Effector memory CD4-positive, alpha-beta T cell (primary cell): ENCODE measurements around the gene MAP3K1.

Experiments
- DNase-seq, 3 donors: peaks; one replicate each; pipeline ENCODE4 v3.0.0-alpha.2; 2020
- H3K27ac ChIP-seq: 2 replicates; pipeline ENCODE4 v1.7.0; 2013; ENCODE audit warnings: mild to moderate bottlenecking, low read length, moderate library complexity; ENCODE audit not compliant: insufficient read depth, poor library complexity, severe bottlenecking
- H3K27me3 ChIP-seq: replicated peaks from 2 replicates; pipeline ENCODE4 v1.7.0; 2013; ENCODE audit warnings: mild to moderate bottlenecking, low read length; ENCODE audit not compliant: insufficient read depth, control insufficient read depth, poor library complexity, severe bottlenecking
- H3K36me3 ChIP-seq: 2 replicates; pipeline ENCODE4 v1.7.0; 2013; ENCODE audit warnings: mild to moderate bottlenecking, low read length, moderate library complexity; ENCODE audit not compliant: control insufficient read depth, insufficient read depth
- H3K4me1 ChIP-seq: 2 replicates; pipeline ENCODE4 v1.7.0; 2013; ENCODE audit warnings: low read length, mild to moderate bottlenecking; ENCODE audit not compliant: control insufficient read depth, insufficient read depth, poor library complexity, severe bottlenecking
- H3K4me3 ChIP-seq: 2 replicates; pipeline ENCODE4 v1.7.0; 2013; ENCODE audit warnings: low read length, low read depth, mild to moderate bottlenecking; ENCODE audit not compliant: insufficient read depth, poor library complexity, severe bottlenecking
- H3K9me3 ChIP-seq: 2 replicates; pipeline ENCODE4 v1.7.0; 2013; ENCODE audit warnings: mild to moderate bottlenecking, low read length, moderate library complexity; ENCODE audit not compliant: control insufficient read depth

Gene MAP3K1

GRCh38 chr5:56800186-56800585 is 15.2 kb upstream of the MAP3K1 start:
- H3K36me3 ChIP-seq: no peaks in the 10 kb centered on the region
- H3K27me3 ChIP-seq: no peaks in the 10 kb centered on the region
- no peaks in the 10 kb centered on the region for H3K9me3 ChIP-seq
- no peaks in the 10 kb centered on the region for H3K4me1 ChIP-seq
- H3K27ac ChIP-seq: no peak overlapping the region
- H3K4me3 ChIP-seq: no peak overlapping the region
- DNase-seq: no peak

DNA sequence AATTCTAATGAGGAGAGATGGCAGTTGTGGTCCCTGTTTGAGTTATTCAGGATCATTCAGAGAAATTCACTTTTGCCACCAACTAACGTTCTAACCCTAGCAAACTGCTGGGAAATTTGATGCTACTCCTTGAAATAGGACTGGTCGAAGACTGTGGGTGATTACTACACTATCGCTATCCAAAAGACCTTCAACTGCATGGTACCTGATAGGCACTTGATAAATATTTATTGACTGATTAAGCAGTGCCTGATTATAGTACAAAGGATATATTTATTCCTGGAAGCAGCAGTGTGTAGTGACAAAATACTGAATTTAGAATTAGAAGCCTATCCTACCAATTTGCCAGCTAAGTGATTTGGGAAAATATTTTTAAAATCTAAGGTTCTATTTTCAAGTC is 14.1 kb upstream of the MAP3K1 start:
- Histone ChIP-seq H3K4me1 (no peaks in the 10 kb centered on the region), H3K36me3 (no peaks in the 10 kb centered on the region), H3K9me3 (no peaks in the 10 kb centered on the region), H3K4me3 (no peak overlapping the region), H3K27me3 (no peaks in the 10 kb centered on the region), H3K27ac (no peak overlapping the region)
- no peak for DNase-seq

DNA sequence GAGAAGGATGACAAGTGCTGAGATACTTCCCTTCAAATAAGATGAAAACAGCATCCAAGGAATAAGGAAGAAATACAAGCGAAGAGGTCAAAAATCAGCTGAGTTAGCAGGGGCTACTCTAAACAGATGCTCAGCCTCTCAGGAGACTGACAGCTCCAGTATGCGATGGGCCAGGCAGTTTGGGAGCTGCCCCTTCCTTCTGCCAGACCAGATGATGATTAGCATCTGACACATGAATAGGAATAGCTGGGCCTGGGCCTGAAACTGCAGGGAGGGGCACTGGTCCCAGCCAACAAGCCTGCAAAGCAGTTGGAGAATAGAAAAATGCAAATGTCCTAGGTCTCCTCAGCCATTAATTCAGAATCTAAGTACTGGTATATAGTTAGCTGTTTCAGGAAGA is 13.1 kb upstream of the MAP3K1 start:
- Histone ChIP-seq H3K9me3 (no peaks in the 10 kb centered on the region), H3K27me3 (no peaks in the 10 kb centered on the region), H3K4me1 (no peaks in the 10 kb centered on the region), H3K27ac (no peak overlapping the region), H3K4me3 (no peak overlapping the region), H3K36me3 (no peaks in the 10 kb centered on the region)
- no peak for DNase-seq

DNA sequence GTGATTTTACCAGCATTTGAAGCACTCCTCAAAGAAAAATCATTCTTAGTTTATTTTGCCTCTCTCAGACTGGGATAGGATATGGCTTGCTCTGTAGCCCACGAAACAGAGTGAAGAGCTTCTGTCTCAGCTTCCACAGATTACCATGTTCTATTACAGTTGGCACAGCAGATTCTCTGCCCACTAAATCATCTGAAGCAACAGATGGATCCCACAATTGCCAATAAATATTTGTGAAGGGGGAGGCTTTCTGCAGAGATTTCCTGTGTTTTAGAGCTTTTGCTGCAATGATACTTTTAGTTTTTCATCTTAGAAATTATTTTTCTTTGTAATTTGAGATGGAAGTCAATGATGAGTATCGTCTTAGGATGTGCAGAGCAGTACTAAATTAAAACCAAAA is 12.3 kb upstream of the MAP3K1 start:
- no peaks in the 10 kb centered on the region for H3K9me3 ChIP-seq
- no peaks in the 10 kb centered on the region for H3K27me3 ChIP-seq
- H3K4me1 ChIP-seq: no peaks in the 10 kb centered on the region
- no peak overlapping the region for H3K4me3 ChIP-seq
- H3K36me3 ChIP-seq: no peaks in the 10 kb centered on the region
- no peak overlapping the region for H3K27ac ChIP-seq
- no peak for DNase-seq

- Histone ChIP-seq H3K4me3 (no peak overlapping the region), H3K27me3 (no peaks in the 10 kb centered on the region), H3K9me3 (no peaks in the 10 kb centered on the region), H3K4me1 (no peaks in the 10 kb centered on the region), H3K36me3 (no peaks in the 10 kb centered on the region), H3K27ac (no peak overlapping the region)
- DNase-seq: no peak
These were observed 11.5 kb upstream of the MAP3K1 start for GRCh38 chr5:56803894-56804293.

- no peak overlapping the region for H3K4me3 ChIP-seq
- DNase-seq: no peak
- no peak overlapping the region for H3K27ac ChIP-seq
- H3K36me3 ChIP-seq: no peaks in the 10 kb centered on the region
- no peaks in the 10 kb centered on the region for H3K9me3 ChIP-seq
- H3K27me3 ChIP-seq: no peaks in the 10 kb centered on the region
- H3K4me1 ChIP-seq: no peaks in the 10 kb centered on the region
These were observed 7.7 kb upstream of the MAP3K1 start for GRCh38 chr5:56807679-56808078.

GRCh38 chr5:56808211-56808610 is 7.1 kb upstream of the MAP3K1 start:
- Histone ChIP-seq H3K4me1 (no peaks in the 10 kb centered on the region), H3K36me3 (no peaks in the 10 kb centered on the region), H3K27ac (no peak overlapping the region), H3K9me3 (no peaks in the 10 kb centered on the region), H3K4me3 (no peak overlapping the region), H3K27me3 (no peaks in the 10 kb centered on the region)
- DNase-seq: no peak

DNA sequence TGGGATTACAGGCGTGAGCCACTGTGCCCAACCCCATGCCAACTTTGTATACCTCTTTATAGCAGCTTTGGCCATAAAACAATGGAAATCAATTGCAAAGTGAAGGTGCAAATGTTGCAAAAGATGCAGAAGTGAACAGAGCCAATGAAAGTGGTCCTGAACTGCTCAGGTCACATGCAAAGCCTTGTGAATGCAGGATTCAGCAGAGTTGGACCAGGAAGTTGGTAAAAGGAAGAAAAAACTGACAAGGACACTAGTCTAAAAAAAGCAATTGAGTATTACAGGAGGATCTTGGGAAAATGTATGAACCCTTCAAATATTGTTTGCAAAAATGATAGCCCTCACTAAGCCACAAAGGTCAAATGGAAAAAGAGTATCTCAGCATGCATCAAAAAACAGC is 4.5 kb upstream of the MAP3K1 start:
- Histone ChIP-seq H3K36me3 (no peaks in the 10 kb centered on the region), H3K4me3 (no peak overlapping the region), H3K27me3 (no peaks in the 10 kb centered on the region), H3K4me1 (no peaks in the 10 kb centered on the region), H3K9me3 (no peaks in the 10 kb centered on the region), H3K27ac (no peak overlapping the region)
- no peak for DNase-seq

- H3K4me1 ChIP-seq: no peaks in the 10 kb centered on the region
- no peak overlapping the region for H3K4me3 ChIP-seq
- H3K9me3 ChIP-seq: no peaks in the 10 kb centered on the region
- no peak for DNase-seq
- no peak overlapping the region for H3K27ac ChIP-seq
- no peaks in the 10 kb centered on the region for H3K27me3 ChIP-seq
- H3K36me3 ChIP-seq: no peaks in the 10 kb centered on the region
These were observed 3.2 kb upstream of the MAP3K1 start for GRCh38 chr5:56812110-56812509.

GRCh38 chr5:56813302-56813701 is 2.0 kb upstream of the MAP3K1 start:
- DNase-seq: no peak
- Histone ChIP-seq H3K36me3 (no peaks in the 10 kb centered on the region), H3K4me1 (no peaks in the 10 kb centered on the region), H3K9me3 (no peaks in the 10 kb centered on the region), H3K27ac (no peak overlapping the region), H3K27me3 (no peaks in the 10 kb centered on the region), H3K4me3 (no peak overlapping the region)
